ACC112 (cell line): Measurements from ENCODE around the gene TP53I11.

Experiments
- H2AFZ ChIP-seq: fragments of 200-600 bp; sonication (generic); one replicate; pipeline ENCODE4 v1.6.0; 2017; ENCODE audit warnings: antibody characterized with exemption, low read length; ENCODE audit not compliant: unreplicated experiment
- H3K27ac ChIP-seq: fragments of 200-600 bp; sonication (generic); 2 replicates; pipeline ENCODE4 v1.5.1; 2014; ENCODE audit warnings: low read depth, mild to moderate bottlenecking, antibody characterized with exemption, low read length, moderate library complexity
- H3K27me3 ChIP-seq: fragments of 200-600 bp; sonication (generic); 2 replicates; pipeline ENCODE4 v1.6.1; 2014; ENCODE audit warnings: mild to moderate bottlenecking, antibody characterized with exemption, low read length, moderate library complexity, mixed read lengths; ENCODE audit not compliant: insufficient read depth
- H3K36me3 ChIP-seq: fragments of 200-600 bp; sonication (generic); 2 replicates; pipeline ENCODE4 v1.6.1; 2016; ENCODE audit warnings: mild to moderate bottlenecking, antibody characterized with exemption, low read length, moderate library complexity, mixed read lengths; ENCODE audit not compliant: insufficient read depth
- H3K4me1 ChIP-seq: fragments of 200-600 bp; sonication (generic); one replicate; pipeline ENCODE4 v1.6.1; 2016; ENCODE audit warnings: low read length, mixed read lengths; ENCODE audit not compliant: insufficient read depth, unreplicated experiment, control insufficient read depth
- H3K4me3 ChIP-seq: fragments of 200-600 bp; sonication (generic); 2 replicates; pipeline ENCODE4 v1.5.1; 2014; ENCODE audit warnings: mild to moderate bottlenecking, low read depth, low read length
- H3K79me2 ChIP-seq: fragments of 200-600 bp; sonication (generic); one replicate; pipeline ENCODE4 v1.6.0; 2016; ENCODE audit warnings: low read length; ENCODE audit not compliant: control insufficient read depth, unreplicated experiment, insufficient read depth

TP53I11 gene, protein sequence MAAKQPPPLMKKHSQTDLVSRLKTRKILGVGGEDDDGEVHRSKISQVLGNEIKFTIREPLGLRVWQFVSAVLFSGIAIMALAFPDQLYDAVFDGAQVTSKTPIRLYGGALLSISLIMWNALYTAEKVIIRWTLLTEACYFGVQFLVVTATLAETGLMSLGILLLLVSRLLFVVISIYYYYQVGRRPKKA

DNA sequence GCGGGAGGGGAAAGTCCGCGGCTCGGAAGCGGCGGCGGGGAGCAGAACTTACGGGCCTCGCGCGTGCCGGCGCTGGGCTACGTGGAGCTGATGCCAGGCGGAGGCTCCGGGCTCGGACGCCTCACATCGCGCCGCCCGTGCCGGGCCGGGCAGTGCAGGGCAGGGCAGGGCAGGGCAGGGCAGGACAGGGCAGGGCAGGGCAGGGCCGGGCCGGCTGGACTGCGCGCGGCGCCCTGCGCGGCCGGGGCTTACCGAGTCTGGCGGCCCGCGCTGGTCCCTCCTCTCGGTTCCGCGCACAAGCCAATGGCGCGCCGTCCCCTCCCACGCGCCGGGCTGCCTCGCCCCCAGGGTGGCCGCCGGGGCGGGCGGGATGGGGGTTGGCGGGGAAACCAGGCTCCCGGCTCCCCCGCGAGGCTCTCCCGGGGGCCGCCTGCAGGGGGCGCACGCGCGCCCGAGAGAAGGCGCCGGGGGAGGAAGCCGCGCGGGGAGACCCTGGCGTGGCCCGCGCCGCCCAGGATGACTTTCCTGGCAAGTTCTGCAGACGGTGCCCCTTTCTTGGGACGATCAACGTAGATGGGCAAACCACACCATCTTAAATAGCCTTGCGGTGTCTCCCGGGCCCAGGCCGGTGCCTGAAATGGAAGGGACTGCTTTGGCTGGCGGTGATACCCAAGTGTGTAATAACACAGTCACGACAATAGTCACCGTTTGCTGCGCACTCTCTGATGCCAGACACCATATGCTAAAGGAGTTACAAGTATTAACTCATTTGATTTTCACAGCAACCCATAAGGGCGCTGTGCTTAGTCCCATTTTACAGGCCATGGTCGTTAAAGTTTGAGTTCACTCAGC, at the start of gene TP53I11:
Gene TP53I11 (minus strand): TSS at position 259 of the 852 bp plus-strand sequence. CDS start 12,548 bp downstream, outside the sequence.
- H2AFZ ChIP-seq, result peak within 1 kb of the TSS; percentile 63
- H3K79me2 ChIP-seq, result peaks cover 11% of the 10 kb centered on the region
- no peaks in the 10 kb centered on the region for H3K36me3 ChIP-seq
- H3K4me1 ChIP-seq, result peaks cover 12% of the 10 kb centered on the region
- no peak within 1 kb of the TSS for H3K27ac ChIP-seq
- H3K4me3 ChIP-seq, result peak within 1 kb of the TSS; percentile 93
- no peaks in the 10 kb centered on the region for H3K27me3 ChIP-seq

DNA sequence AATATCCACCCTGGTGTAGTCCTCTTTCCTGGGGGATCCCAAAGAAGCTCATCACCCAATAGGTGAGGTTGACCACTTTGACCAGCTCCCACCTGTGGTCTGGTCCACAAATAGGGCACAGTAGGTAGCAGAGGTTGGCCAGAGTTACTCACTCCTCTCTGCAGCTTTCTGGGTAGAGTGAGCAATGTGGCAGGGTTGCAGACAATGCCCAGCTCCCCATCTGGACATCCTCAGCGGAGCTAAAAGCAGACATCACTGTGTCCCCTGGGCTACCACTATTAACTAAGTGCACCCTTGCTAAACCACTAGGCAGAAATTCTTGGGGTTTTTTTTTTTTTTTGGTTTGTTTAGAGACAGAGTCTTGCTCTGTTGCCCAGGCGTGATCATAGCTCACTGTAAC, 48.4 kb upstream of the TP53I11 start:
- Histone ChIP-seq H3K4me3 (no peak overlapping the region), H3K79me2 (no peaks in the 10 kb centered on the region), H3K4me1 (no peaks in the 10 kb centered on the region), H3K27me3 (peaks cover 20% of the 10 kb centered on the region), H3K27ac (no peak overlapping the region), H2AFZ (no peak overlapping the region), H3K36me3 (no peaks in the 10 kb centered on the region)

DNA sequence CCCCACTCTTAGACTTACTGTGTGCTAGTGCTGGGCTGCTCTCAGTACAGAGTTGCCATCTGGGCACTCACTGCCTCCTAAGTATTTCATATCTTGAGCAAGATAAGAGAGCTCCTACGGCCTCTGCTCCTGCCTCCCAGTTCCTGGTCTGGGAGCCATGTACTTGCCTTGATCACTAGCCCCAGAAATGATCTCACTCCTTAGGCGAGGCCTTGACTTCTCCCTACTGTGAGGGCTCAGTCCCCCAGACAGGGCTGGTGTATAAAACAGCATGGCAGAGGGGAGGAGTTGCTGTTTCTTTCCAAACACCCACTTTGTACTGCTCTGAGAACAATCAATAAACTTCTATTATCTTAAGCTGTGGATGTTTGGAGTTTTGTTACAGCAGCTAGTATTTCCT, 47.4 kb upstream of the TP53I11 start:
- Histone ChIP-seq H2AFZ (no peak overlapping the region), H3K27me3 (peaks cover 19% of the 10 kb centered on the region), H3K27ac (no peak overlapping the region), H3K36me3 (no peaks in the 10 kb centered on the region), H3K4me3 (no peak overlapping the region), H3K4me1 (no peaks in the 10 kb centered on the region), H3K79me2 (no peaks in the 10 kb centered on the region)

DNA sequence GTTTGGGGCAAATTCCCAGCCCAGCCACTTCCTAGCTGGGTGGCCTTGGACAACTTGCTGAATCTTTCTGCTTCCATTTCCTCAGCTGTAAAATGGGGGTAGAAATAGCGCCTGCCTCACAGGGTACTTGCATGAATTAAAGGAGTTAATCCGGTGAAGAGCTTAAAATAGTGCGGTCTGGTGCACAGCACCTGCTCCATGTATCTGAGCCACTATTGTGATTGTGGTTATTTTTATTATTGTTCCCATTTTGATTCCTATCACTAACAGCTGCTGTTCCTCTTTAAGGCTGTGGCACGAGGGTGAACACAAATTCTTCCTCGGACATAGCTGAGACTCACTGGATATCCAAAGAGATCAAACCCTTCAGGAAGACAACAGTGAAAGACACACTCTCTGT, 46.9 kb upstream of the TP53I11 start:
- Histone ChIP-seq H3K27me3 (peaks cover 16% of the 10 kb centered on the region), H3K36me3 (no peaks in the 10 kb centered on the region), H2AFZ (no peak overlapping the region), H3K4me1 (no peaks in the 10 kb centered on the region), H3K79me2 (no peaks in the 10 kb centered on the region), H3K4me3 (no peak overlapping the region), H3K27ac (no peak overlapping the region)

DNA sequence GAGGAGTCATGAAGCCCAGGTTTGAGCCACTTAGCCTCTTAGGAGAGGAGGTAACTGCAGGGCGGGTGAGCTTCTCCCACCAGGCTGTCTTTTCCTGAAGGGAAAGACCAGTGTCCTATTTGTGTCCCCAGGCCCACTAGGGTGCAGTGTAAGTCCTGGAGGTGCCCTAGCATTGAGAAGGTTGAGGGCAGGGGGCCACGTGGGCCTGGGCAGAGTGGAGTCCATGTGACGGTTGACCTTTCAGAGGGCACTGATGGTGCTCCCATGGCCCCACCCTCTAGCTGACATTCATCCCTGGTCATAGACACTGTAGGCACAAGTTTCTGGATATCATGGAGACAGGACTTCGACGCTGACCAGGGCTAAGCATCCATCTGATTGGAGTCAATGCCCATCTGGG, 44.1 kb upstream of the TP53I11 start:
- Histone ChIP-seq H3K79me2 (no peaks in the 10 kb centered on the region), H3K27me3 (peaks cover 9% of the 10 kb centered on the region), H3K27ac (no peak overlapping the region), H3K4me1 (no peaks in the 10 kb centered on the region), H3K4me3 (no peak overlapping the region), H2AFZ (no peak overlapping the region), H3K36me3 (no peaks in the 10 kb centered on the region)

DNA sequence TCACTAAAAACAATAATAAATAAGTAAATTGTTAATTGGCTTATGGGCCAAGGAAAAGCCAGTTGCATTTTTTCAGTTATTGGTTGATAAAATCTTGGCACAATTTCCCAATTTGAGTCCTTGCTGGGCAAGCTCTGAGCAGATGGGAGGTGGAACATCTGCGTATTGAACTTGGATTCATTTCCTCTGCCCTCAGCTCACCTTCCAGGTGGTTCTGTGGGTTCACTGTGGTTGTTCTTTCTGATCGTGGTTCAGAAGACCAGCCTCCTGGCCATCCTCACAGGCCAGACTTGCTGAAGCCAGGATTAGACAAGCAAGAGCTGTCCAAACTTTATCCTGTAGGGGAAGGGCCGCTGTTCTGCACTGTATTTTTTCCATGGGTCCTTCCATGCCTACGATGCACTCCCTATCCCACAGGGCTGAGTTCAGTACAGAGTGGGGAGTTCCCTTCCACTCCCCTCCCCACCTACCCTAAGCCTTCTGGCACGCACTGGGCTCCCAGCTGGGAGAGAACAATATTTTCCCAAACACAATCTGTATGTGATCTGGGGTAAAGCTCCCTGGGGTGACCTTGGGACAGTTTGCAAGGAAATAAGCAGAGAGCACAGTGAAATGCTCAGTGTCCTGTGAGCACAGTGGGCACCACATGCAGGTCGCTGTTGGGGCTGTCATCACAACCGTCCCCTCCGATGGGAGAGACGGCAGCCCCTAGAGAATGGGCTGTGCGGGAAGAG, 43.5 kb upstream of the TP53I11 start:
- H3K27me3 ChIP-seq, result peaks cover 9% of the 10 kb centered on the region
- H2AFZ ChIP-seq, result no peak overlapping the region

DNA sequence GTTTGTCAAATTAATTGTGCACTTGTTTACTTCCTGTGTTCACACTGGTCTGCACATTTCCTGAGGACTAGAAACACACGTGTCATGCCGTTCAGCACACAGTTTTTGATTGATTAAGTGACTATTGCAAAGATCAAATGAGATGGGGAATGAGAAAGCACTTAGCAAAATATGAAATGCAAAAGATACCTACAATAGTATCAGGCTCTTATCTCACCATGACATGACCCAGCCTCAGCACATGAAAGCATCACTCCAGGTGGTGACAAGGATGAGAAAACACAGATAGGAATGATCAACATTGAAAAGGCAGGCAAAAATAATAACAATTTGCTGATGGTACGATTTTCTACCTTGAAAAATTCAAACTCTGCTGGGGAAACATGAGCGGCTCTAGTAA, 42.1 kb upstream of the TP53I11 start:
- no peaks in the 10 kb centered on the region for H3K79me2 ChIP-seq
- no peaks in the 10 kb centered on the region for H3K4me1 ChIP-seq
- peaks cover 17% of the 10 kb centered on the region for H3K27me3 ChIP-seq
- no peaks in the 10 kb centered on the region for H3K36me3 ChIP-seq
- no peak overlapping the region for H3K4me3 ChIP-seq
- H3K27ac ChIP-seq, result no peak overlapping the region
- H2AFZ ChIP-seq, result no peak overlapping the region

More for the DNA sequence above, 43.5 kb upstream of the TP53I11 start:
- H3K36me3 ChIP-seq, result no peaks in the 10 kb centered on the region
- no peak overlapping the region for H3K27ac ChIP-seq
- H3K4me3 ChIP-seq, result no peak overlapping the region
- no peaks in the 10 kb centered on the region for H3K79me2 ChIP-seq
- no peaks in the 10 kb centered on the region for H3K4me1 ChIP-seq

DNA sequence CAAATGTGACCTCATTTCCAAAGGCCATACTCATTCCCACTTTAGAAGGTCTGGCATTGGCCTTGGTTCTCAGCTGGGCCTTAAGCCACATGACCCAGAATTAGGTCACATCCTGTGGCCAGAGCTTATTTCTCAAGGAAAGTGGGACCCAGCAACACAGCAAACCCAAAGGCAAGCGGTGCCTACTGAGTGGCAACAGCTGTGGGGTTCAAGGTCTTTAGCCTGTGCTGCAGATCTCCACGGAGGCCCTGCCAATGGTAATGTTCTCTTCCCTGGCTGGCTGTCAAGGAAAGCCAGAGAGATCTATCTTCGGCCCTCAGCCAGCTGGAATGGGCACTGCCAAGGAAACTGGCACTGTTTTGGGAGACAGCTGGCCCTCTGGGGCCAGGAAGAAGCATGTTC, 41.5 kb upstream of the TP53I11 start:
- peaks cover 17% of the 10 kb centered on the region for H3K27me3 ChIP-seq

DNA sequence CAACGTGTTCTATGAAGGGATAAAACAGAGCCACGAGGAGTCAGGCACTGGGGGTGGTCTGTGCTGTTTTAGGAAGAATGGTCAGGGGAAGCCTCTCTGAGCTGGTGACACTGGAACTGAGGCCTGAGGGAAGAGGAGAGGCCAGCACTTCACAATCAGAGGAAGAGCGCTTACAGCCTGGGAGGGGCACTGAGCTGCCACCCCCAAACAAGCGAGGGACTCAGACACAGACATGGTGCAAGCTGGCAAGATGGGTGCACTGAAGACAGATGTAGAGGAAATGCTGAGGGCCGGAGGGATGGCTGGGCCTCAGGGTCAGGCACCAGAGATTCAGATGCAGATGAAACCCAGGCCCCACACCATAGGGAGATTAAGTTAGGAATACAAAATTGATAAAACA, 40.0 kb upstream of the TP53I11 start:
- Histone ChIP-seq H3K36me3 (no peaks in the 10 kb centered on the region), H2AFZ (no peak overlapping the region), H3K79me2 (no peaks in the 10 kb centered on the region), H3K4me3 (no peak overlapping the region), H3K27ac (no peak overlapping the region), H3K4me1 (no peaks in the 10 kb centered on the region), H3K27me3 (peaks cover 21% of the 10 kb centered on the region)

More for the DNA sequence above, 41.5 kb upstream of the TP53I11 start:
- Histone ChIP-seq H3K4me3 (no peak overlapping the region), H3K4me1 (no peaks in the 10 kb centered on the region), H2AFZ (no peak overlapping the region), H3K36me3 (no peaks in the 10 kb centered on the region), H3K27ac (no peak overlapping the region), H3K79me2 (no peaks in the 10 kb centered on the region)

DNA sequence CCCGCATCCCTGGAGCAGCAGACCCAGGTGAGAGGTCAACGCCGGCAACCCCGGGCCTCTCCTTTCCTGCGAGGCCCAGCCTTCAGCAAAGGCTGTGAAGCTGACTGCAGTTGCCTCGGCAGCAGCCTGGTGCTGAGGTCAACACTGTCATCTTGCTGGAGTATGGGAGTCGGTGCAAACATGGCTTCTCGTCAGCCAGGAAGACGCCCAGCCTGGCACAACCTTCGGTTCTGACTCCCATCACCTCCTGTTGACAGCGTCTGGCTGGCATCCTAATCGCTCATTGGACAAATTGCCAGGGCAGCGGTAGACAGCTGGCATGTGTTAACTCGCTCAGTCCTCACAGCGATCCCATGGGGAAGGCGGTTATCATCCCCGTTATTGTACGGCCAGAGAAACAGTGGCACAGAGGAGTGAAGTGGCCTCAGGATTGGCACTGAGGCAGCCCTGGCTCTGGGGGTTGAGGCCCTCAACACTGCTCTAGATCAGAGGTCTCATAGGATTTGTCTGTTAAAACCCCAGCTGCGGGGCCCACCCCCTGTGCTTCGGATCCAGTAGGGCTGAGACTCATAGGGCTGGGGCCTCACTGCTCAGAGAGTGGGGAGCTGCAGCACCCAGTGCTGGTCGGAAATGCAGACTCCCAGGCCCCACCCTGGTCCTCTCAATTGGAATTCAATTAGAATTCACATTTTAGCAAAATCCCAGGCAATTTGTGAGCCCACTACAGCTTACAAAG, 39.3 kb upstream of the TP53I11 start:
- no peak overlapping the region for H2AFZ ChIP-seq
- no peak overlapping the region for H3K27ac ChIP-seq
- no peaks in the 10 kb centered on the region for H3K4me1 ChIP-seq
- H3K4me3 ChIP-seq, result no peak overlapping the region
- H3K79me2 ChIP-seq, result no peaks in the 10 kb centered on the region
- no peaks in the 10 kb centered on the region for H3K36me3 ChIP-seq
- H3K27me3 ChIP-seq, result peaks cover 21% of the 10 kb centered on the region
